Islet of Langerhans (tissue), 1 donor: ENCODE results near the gene U2AF1L4.

Experiments used
- FAIRE-seq: peaks from one replicate; lab custom pipeline; 2011; peaks lifted over from hg19 to GRCh38; lab: Jason Lieb, UNC

U2AF1L4 gene

DNA sequence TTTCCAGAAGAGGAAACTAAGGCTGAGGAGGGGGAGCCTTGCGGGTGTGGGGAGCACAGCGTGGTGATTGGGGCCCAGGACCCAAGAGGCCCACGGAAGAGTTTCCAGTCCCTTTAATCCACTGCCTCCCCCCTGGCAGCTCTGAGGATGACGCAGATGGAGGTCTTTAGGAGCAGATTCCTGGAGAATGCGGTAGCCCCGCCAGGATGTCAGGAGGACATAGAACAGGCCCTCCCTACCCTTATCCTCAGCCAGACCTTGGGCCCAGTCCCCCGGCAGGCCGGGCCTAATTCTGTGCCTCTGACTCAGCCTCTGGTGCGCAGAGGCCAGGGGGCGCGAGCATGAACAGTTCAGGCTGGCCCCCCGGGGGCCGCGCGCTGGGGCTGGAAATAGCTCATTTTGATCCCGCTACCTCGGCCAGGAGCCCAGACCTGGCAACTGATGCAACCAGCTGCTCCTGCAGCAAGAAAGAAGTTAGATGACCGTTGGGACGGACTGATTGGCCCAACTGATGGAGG lies 12.1 kb upstream of the U2AF1L4 start:
- FAIRE-seq: no peak

DNA sequence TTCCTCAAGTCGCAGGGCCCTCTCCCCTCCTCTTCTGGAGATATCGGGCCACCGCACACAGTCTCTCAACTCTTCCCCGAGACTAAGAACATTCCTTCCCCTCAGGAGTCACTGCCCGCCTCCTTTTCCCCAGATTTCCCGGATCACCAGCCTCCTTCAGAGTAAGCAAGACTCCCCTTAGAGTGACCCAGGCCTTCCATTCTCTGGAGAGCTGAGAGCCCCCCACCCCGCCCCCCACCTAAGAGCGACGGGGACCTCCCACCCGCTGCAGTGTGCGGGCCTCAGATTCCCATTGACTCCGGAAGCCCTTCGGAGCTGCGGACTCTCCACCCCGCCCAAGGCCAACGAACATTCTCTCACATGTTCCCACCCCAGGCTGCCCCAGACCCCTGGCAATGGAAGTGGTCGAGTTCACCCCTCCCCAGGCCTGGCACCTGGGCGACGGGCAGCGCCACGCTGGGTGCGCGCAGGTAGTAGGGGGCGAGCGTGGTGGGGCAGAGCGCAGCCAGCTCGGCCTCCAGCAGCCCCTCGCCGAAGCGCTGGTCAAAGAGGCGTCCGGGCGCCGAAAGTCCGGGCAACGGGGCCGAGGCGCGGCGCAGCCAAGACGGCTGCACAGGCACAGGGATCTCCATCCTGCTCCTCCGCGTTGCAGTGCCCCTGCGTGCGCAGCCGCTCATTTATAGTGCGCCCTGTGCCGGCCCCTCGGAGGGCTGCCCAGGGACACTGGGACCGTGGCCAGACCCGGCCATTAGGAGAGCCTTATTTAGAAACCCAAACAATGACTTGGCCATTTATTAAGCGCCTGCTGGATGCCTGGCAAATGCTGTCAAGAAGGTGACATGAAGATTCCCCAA lies 11.4 kb upstream of the U2AF1L4 start, which contains the start of gene HSPB6:
TSS of gene HSPB6 (minus strand) at position 653 of the 854 bp plus-strand sequence. CDS start at position 632, 21 bp downstream.
- FAIRE-seq: no peak

DNA sequence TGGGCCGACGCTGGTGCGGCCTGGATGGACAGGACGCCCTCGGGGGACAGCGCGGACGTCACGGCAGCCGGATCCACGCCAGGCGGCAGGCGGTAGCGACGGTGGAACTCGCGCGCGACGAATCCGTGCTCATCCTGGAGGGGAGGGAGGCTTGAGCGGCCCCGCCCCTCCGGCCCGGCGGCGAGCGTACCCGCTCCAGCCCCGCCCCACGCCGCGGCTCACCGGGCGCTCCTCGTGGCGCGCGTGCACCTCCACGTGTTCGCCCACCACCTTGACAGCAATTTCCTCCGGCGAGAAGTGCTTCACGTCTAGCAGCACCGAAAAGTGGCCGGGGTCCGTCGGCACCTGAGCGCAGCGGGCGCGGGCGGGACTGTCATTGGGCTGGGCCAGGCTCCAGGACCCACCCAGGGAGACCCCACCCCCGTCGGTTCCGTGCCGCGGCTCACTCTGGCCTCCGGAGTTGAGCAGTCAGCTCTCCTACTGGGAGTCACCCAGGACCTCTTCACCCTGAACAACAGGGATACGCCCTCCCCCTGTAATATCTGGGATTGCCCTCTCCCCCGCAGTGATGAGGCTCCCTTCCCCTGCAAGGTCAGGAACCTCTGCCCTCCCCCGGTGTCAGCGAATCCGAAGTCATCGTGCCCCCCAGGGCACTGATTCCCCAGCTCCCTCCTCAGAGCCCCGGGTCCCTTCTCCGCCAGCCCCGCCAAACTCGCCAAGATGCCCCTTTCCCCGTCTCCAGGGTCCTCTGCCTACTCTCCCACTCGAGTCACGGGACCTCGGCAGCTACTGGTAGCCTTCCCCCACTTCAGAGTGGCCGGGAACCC lies 10.5 kb upstream of the U2AF1L4 start:
- FAIRE-seq: no peak

DNA sequence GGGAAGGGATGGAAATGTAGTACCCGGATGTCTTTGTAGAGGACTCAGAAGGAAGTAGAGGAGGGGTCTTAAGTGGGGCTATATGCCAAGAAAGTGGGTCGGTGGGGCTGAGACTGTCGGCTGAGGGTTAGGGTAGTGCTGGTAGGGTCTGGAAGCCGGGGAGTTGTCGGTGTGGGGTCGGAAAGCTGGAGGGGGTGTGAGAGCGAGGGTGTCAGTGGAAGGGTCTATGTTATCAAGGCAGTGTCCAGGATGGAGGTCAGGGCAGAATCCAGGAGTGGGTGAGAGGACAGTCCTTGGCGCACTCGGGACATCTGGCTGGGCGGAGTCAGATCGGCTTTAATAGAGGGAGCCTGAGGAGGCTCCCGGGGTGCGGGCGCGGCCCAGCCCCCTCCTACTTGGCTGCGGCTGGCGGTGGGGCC lies 9.9 kb upstream of the U2AF1L4 start:
- FAIRE-seq: no peak

DNA sequence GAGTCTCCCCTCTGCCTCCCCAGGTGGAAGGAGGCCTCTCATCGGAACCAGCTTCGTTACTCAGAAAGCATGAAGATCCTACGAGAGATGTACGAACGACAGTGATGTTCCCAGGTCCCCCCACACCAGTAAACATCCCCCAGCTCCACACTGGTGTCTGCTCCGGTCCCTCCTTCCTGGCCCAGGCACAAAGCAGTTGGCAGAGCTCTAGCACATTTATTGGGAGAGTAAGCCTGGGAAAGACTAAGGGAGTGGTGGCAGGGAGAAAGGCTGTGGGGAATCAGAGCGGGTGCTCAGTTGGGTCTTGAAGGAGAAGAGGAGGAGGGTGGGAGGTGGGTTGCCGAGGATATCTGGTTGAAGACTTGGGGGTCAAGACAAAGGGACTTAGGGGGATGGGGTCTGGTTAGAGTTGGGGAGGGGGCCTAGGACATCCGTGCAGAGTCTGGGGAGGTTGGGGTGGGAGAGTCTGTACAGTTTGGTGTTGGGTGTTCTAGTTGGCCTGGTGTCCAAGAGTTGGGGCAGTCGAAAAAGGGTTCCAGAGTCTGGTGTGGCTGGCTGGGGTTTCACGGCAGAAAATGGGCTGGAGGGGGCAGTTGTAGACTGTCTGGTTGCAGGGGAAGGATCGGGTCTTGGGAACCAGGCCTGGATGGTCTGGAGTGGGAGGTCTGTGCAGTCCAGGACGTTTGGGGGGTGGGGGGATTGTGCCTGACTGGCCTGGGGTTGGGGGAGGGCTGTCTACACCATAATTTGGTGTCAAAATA lies 9.3 kb upstream of the U2AF1L4 start:
- no peak for FAIRE-seq

DNA sequence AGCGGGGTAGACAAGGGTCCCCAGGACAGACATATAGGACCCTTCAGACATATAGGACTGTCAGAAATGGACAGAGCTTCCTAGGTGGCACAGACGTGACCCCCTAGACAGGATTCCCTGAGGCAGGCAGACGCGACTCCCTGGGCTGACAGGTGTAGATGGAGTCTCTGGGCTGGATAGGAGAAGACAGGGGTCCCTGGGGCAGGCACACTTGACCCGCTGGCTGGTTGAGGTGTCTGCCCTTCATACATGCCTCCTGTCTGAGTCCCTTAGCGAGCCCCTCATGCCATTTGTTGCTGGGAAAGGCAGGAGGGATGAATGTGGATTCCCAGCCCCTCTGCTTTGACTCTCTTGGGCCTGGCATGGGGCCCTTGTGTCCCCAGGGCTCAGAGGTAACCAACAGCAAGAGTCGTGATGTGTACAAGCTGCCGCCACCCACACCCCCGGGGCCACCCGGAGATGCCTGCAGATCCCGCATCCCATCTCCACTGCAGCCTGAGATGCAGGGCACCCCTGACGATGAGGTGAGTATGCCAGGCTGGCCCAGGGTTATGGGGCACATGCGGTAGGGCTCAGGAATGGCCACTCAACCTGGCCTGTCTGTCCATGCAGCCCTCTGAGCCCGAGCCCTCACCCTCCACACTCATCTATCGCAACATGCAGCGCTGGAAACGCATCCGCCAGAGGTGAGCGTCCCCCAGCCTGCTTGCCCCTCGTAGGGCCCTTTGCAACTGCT lies 8.6 kb upstream of the U2AF1L4 start:
- FAIRE-seq: no peak

DNA sequence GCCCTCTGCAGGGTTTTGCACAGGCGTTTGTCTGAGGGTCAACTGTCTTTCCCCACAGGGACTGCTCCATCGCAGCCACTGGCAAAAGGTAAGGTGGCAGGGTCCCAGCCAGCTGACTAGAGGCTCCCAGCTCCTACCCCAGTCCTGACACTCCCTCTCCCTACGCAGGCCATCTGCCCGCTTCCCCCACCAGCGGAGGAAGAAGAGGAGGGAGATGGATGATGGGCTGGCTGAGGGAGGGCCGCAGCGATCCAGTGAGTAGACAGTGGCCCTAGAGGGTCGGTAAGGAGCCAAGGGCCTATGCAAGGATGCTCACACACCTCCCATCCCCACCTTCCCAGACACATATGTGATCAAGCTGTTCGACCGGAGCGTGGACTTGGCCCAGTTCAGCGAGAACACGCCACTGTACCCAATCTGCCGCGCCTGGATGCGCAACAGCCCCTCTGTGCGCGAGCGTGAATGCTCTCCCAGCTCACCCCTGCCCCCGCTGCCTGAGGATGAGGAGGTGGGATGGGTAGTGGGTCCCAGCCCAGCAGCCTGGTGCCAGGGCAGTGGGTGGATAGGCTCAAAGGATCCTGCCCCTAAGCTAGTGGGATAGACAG lies 7.6 kb upstream of the U2AF1L4 start:
- FAIRE-seq: no peak

DNA sequence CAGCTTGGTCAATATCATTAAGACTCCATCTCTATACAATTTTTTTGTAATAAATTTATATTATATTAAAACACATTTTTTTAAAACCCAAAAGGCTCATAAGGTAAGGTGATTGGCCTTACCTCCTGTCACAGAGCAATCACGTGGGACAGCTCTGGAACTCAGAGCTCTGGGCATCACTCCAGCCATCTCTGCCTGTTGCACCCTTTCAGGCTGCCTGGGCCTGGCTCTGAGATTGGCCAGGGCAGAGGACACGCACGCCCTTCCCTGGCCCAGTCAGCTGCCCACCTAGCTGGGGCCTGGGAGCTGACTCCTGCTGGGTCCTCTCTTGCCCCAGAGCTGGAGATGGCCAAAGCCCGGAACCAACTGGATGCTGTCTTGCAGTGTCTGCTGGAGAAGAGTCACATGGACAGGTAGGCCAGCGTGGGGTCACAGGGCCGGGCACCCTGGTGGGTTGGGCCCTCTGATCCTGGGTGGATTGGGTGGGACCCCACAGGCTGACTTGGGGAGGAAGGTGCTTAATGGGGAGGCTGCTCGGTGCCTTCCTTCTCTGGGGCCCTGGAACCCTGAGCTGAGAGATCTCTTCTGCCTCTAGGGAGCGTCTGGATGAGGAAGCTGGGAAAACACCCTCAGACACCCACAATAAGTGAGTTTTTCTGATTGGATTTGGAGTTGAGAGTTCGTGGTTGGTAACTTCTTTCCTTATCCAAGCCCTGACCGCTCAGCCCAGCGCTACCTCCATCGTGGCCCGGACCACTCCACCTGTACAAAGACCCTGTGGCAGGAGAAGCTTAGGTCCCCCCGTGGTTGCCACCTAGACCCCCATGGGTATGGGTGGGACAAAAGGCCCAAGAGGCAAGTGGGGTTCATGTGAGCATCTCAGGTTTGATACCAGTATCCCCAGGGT lies 6.9 kb upstream of the U2AF1L4 start:
- no peak for FAIRE-seq

DNA sequence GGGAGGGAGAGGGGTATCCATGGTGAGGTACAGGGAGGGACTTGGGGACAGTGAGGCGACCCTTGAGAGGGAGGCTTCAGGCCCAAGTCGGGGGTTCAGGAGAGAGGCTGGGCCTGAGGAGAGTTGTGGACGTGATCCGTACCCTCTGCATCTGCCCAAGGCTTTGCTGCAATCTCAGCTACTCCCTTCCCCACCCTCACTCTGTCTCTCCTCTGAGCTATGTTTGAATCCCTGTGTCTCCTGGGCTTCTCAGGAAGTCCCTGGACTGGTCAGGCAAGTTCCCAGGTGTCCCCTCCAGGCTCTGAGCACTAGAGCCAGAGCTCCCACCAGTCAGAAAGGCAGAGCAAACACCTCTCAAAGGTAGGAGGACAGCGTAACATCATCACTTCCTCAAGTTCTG lies 4.9 kb upstream of the U2AF1L4 start:
- no peak for FAIRE-seq

DNA sequence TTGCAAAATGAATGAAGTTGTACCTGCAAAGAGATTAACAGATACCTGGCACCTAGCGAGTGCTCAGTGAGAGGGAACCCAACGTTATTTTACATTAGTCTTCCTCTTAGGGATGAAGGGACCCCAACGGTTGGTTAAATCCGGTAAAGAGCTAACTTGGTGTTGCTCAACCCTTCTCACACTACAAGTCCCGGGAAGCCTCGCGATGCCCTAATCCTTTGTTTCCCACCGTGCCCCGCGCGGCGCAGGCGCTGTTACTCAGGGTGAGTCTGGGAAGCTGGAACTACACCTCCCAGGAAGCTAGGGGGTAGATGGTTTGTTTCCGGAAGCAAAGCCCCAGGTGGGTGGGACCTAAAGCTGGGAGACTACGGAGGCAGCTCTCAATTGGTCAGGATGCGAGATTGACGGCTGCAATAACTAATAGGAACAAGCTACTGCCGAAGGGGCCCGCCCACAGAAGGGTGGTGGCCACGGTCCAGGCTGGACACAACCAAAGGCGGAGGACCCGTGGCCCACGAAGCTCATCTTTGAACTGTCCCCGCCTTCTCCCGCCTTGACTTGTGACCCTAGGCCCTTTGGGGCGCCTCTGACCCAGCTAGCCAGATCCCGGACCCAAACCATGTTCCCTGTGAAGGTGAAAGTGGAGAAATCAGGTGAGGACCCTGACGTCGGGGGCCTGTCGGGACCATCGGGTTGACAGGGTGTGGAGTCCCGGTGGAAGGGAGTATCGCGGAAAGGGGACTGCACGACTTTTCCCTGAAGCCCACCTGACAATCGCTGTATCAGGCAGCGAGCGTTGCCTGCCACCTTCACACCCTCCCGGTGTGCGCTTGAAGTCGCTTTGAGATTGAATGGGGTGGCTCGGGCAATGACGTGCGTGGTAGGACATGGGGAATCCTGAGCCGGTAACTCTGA lies 3.1 kb upstream of the U2AF1L4 start, which contains the start of gene LIN37:
TSS of gene LIN37 (plus strand) at position 471 of the 915 bp plus-strand sequence. CDS start at position 620, 149 bp downstream.
- FAIRE-seq: peak; percentile 81

DNA sequence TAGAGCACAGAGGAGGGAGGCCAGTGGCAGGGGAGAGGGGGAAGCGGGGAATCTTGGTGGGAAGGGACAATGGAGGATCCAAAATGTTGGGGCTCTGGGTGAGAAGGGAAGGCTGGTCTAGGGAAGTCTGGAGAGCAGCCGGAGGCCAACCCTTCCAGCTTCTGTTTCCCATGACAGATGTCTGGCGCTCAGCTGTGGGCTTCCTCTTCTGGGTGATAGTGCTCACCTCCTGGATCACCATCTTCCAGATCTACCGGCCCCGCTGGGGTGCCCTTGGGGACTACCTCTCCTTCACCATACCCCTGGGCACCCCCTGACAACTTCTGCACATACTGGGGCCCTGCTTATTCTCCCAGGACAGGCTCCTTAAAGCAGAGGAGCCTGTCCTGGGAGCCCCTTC lies 1.3 kb upstream of the U2AF1L4 start:
- no peak for FAIRE-seq

DNA sequence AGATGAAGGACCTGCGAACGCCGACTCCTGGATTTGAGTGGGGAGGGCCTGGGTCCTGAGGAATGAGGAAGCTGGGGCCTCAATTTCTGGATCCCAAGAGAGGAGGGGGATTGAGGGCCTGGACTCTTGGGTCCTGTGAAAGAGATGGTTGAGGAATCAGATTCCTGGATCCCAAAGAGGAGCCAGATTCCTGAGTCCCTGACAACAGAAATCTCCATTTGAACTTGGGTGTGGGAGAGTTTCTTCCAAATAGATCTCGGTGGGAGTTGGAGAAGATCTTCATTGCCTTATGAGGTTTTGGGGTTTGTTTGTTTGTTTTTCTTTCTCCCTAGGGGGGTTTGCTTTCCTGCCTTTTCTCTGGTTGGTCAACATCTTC lies 857 bp upstream of the U2AF1L4 start:
- FAIRE-seq: no peak

DNA sequence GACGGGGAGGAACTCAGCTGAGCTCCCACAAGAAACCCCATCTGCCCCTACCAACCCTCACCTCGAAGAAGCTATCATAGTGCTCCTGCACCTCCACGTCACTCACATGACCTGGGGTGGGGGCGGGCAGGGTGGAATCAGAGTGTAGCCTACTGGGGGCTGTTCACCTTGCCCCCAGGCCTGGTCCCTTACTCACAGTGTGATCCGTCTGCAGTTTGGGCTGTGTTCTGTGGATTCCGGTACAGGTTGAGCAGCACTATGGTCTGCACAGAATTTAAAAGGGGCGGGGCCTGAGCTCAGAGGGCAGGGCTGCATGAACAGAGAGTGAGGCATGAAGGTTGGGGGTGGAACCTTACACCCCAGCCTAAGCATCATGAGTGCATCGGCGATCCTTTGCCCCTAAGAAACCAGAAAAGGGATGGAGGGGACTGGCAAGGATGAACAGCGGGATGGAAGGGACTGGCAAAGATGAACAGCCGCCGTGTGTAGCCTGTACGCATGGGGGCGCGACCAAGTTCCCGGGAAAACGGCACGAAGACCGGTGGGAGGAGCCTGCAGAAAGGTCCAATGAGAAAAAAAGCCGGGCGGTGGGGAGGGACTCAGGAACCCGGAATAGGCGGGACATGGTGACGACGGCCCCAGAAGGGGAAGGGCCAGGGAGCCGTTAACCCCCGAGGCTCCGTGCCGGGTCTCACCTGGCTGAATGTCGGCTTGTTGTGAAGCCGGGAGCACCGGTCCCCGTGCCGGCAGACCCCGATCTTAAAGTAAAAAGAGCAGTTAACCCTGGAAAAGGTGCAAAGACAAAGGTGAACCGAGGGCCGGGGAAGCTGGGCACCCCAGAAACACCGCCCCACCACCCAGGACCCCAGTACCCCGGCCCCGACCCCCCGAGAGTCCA lies 539 bp downstream of the U2AF1L4 start:
- FAIRE-seq: no peak

DNA sequence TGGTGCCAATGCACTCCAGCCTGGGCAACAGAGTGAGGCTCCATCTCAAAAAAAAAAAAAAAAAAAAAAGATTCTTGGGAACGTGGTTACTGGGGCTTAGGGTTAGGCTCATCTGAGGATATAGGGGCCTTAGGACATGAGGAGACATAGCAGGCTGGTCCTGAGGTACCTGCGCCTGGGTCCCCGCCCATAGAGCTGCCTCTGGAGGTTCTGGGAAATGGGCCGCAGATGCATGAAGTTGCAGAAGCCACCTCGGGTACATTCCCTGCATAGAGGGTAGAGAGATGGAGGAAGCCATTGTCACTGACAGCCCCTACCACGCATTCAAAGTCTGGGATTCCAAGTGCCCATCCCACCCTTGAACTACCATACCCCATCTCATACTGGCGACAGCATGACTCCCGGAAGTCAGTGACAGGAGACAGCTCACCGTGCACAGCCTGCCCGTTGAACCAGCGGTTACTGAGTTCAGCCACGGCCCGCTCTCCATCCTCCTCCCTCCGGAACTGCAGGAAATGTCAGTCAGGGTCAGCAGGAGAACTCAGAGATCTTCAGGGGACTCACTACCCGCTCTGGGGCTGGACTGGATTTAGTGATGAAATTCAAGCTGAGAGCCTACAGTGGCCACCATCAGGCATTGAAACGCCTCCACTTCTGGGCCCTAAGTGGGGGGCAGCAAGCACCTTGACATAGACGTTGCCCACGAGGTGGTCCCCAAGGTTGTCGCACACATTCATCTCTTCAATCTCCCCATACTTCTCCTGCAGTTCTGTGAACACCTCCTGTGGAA lies 1.4 kb downstream of the U2AF1L4 start:
- FAIRE-seq: no peak

DNA sequence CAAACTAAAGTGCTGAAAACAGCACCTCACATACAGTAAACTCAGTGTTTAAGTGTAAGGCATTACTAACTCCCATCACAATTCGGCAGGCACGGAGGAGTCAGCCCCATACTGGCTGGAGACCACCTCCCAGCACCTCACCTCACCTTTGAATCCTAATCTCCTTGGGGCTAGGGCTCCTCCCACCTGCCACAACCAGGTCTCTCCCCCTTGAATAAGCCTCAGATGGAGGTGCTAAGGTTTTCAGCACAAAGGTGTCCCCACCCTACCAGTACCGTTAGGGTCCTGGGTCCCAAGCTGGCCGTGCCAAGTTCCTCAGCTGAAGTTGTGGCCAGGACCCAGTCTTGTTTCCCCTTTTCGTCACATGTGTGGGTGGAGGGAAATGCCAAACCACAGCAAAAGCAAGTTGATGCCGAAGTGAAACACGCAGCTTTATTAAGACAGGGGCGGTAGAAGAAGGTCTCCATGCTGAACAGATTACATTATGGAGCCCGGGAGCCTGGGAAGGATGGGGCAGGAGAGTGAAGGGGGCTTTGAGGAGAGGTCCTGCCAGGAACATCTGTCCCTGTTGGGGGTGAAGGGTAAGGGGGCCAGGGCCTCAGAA lies 3.0 kb downstream of the U2AF1L4 start, which contains the start of gene IGFLR1:
TSS of gene IGFLR1 (minus strand) at position 332 of the 604 bp plus-strand sequence. CDS start 1,272 bp downstream, outside the sequence.
- no peak for FAIRE-seq

DNA sequence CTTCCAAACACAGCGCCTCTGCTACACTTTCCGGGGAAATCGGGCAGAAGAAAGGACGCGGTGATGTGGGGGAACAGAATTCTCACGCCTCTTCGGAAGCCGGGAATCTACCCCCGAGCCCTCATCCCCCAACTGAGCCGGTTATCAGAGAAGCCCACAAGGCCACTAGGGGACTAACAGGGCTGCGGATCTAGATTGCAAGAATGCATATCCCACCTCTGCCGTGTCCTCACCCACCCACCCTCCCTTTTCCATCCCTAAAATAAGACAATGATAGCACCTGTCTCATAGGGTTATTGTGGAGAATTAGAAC lies 4.1 kb downstream of the U2AF1L4 start:
- FAIRE-seq: no peak
